ENCODE measurements around the gene DIAPH2. TPM values are rescaled to one million over a fixed set of nuclear protein-coding genes. Genes with fewer than 3 reads are reported as not detected.

DIAPH2 gene
- total RNA-seq, 1 donor from 2014 or later = 12.3 TPM

GRCh38 chrX:97294041-97294440 is 609.4 kb downstream of the DIAPH2 start:
- DNase-seq (ENCODE audit: low read depth) = no peak
- Histone ChIP-seq H3K27me3 (ENCODE audit: control insufficient read depth, insufficient read depth, low read length) (no peaks in the 10 kb centered on the region), H3K36me3 (ENCODE audit: control insufficient read depth, insufficient read depth, low read length) (no peaks in the 10 kb centered on the region), H3K4me3 (ENCODE audit: low read depth, low read length) (no peak overlapping the region)
- TF ChIP-seq, protein P1, sequence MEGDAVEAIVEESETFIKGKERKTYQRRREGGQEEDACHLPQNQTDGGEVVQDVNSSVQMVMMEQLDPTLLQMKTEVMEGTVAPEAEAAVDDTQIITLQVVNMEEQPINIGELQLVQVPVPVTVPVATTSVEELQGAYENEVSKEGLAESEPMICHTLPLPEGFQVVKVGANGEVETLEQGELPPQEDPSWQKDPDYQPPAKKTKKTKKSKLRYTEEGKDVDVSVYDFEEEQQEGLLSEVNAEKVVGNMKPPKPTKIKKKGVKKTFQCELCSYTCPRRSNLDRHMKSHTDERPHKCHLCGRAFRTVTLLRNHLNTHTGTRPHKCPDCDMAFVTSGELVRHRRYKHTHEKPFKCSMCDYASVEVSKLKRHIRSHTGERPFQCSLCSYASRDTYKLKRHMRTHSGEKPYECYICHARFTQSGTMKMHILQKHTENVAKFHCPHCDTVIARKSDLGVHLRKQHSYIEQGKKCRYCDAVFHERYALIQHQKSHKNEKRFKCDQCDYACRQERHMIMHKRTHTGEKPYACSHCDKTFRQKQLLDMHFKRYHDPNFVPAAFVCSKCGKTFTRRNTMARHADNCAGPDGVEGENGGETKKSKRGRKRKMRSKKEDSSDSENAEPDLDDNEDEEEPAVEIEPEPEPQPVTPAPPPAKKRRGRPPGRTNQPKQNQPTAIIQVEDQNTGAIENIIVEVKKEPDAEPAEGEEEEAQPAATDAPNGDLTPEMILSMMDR (IDR thresholded peaks at IDR 0.05; ENCODE audit: insufficient read depth, low read length, poor library complexity, severe bottlenecking) = no peak

DNA sequence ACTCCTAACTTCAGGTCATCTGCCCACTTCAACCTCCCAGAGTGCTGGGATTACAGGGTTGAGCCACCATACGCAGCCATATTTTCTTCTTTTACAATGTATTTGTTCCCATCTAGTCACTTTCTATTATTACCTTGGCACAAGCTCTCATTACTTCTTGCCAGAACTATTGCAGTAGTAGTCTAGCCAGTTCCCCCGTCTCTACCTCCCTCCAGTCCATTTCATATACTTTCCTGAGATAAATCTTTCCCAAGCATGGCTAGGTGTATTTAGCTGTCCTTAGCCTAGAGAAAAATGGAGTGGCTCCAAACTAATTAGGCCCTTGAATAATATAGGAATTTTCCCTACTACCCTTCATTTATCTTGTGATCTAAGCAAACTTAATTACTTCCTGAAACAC is 611.3 kb downstream of the DIAPH2 start:
- DNase-seq (ENCODE audit: low read depth) = no peak
- TF ChIP-seq, protein P1 (IDR thresholded peaks at IDR 0.05; ENCODE audit: insufficient read depth, low read length, poor library complexity, severe bottlenecking) = no peak
- H3K27me3 ChIP-seq (ENCODE audit: control insufficient read depth, insufficient read depth, low read length) = no peaks in the 10 kb centered on the region
- H3K4me3 ChIP-seq (ENCODE audit: low read depth, low read length) = no peak overlapping the region
- no peaks in the 10 kb centered on the region for H3K36me3 ChIP-seq (ENCODE audit: control insufficient read depth, insufficient read depth, low read length)

- no peak for DNase-seq (ENCODE audit: low read depth)
- TF ChIP-seq, protein P1 (IDR thresholded peaks at IDR 0.05; ENCODE audit: insufficient read depth, low read length, poor library complexity, severe bottlenecking) = no peak
- Histone ChIP-seq H3K36me3 (ENCODE audit: control insufficient read depth, insufficient read depth, low read length) (no peaks in the 10 kb centered on the region), H3K27me3 (ENCODE audit: control insufficient read depth, insufficient read depth, low read length) (no peaks in the 10 kb centered on the region), H3K4me3 (ENCODE audit: low read depth, low read length) (no peak overlapping the region)
Measured at GRCh38 chrX:97306771-97307470, 622.3 kb downstream of the DIAPH2 start.

DNA sequence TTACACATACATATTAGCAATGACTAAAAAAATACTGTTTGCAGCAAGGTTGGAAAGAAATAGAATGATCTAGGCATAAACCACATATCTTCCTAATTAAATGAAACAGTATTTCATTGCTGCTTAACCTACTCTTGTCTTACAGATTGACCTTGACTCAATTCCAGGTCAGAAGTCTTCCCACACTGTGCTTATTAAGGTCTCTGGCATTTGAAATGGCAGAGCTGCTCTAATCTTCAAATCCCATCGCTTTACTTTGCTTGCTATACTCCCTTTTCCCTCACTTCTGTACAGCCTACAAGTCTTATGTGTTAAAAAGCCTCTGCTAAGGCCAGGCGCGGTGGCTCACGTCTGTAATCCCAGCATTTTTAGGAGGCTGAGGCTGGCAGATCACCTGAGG is 623.5 kb downstream of the DIAPH2 start:
- TF ChIP-seq, protein P1 (IDR thresholded peaks at IDR 0.05; ENCODE audit: insufficient read depth, low read length, poor library complexity, severe bottlenecking) = no peak
- Histone ChIP-seq H3K27me3 (ENCODE audit: control insufficient read depth, insufficient read depth, low read length) (no peaks in the 10 kb centered on the region), H3K4me3 (ENCODE audit: low read depth, low read length) (no peak overlapping the region), H3K36me3 (ENCODE audit: control insufficient read depth, insufficient read depth, low read length) (no peaks in the 10 kb centered on the region)
- DNase-seq (ENCODE audit: low read depth) = no peak

- no peak for DNase-seq (ENCODE audit: low read depth)
Measured at GRCh38 chrX:97309487-97310116, 625.0 kb downstream of the DIAPH2 start.

More at GRCh38 chrX:97309487-97310116, 625.0 kb downstream of the DIAPH2 start:
- TF ChIP-seq, protein P1 (IDR thresholded peaks at IDR 0.05; ENCODE audit: insufficient read depth, low read length, poor library complexity, severe bottlenecking) = no peak
- Histone ChIP-seq H3K4me3 (ENCODE audit: low read depth, low read length) (no peak overlapping the region), H3K27me3 (ENCODE audit: control insufficient read depth, insufficient read depth, low read length) (no peaks in the 10 kb centered on the region), H3K36me3 (ENCODE audit: control insufficient read depth, insufficient read depth, low read length) (no peaks in the 10 kb centered on the region)
